ENCODE results near the gene ZNF385D.

Gene ZNF385D

DNA sequence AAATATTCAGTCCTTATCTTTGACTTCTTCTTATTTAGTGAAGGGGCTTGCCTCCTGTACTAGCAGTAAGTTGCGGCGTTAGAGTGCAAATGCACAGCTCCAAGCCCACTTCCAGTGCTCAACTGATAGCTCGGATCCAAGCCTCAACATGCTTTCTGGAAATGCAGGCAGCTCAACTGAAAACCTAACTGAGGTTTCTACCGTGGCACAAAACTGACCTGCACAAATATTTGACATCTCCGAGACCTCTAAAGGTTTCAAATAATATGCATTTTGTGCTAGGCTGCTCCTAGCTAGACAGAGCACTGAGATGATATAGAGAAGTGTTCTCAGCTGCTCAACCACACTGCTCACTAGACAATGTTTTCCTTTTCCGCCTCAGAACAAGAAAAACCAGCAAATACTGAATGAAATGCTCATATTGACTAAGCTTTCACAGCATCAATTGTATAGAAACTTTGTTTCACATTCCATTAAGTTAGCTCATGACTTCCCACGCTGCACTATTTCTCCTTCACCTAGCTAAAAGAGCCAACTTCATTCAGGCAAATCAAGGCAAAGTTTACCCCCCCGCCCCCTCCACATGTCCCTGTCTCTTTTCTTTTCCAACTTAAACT, 822 bp downstream of the ZNF385D start:
- TF ChIP-seq CTCF (IDR thresholded peaks at IDR 0.05; ENCODE audit: low read depth, low read length): no peak
- no peak overlapping the region for H3K4me3 ChIP-seq (ENCODE audit: low read depth, low read length)

GRCh38 chr3:21747966-21748555, 2.9 kb downstream of the ZNF385D start:
- no peak overlapping the region for H3K4me3 ChIP-seq (ENCODE audit: low read depth, low read length)
- TF ChIP-seq CTCF (IDR thresholded peaks at IDR 0.05; ENCODE audit: low read depth, low read length): no peak

GRCh38 chr3:21747376-21747775, 3.6 kb downstream of the ZNF385D start:
- no peak for TF ChIP-seq CTCF (IDR thresholded peaks at IDR 0.05; ENCODE audit: low read depth, low read length)
- H3K4me3 ChIP-seq (ENCODE audit: low read depth, low read length): no peak overlapping the region

GRCh38 chr3:21745966-21746365, 5.0 kb downstream of the ZNF385D start:
- TF ChIP-seq CTCF (IDR thresholded peaks at IDR 0.05; ENCODE audit: low read depth, low read length): no peak
- H3K4me3 ChIP-seq (ENCODE audit: low read depth, low read length): no peak overlapping the region

DNA sequence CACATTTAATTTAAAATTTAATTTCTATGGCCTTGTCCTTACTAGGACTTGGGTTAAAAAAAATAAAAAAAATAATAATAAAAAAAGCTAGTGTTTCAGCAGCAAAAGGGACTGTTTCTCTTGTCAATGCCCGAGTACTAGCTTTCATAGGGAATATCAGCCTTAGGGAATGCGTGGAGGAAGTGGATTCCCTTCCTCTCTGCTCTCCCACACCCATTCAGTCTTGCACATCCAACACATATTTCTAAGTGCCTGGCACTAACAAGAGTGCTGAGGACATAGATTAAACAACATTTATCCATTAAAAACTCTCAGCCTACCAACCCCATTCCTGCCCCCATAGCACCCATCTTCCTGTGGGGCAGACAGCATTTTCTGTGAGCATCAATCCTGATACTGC, 6.2 kb downstream of the ZNF385D start:
- TF ChIP-seq CTCF (IDR thresholded peaks at IDR 0.05; ENCODE audit: low read depth, low read length): no peak
- no peak overlapping the region for H3K4me3 ChIP-seq (ENCODE audit: low read depth, low read length)

DNA sequence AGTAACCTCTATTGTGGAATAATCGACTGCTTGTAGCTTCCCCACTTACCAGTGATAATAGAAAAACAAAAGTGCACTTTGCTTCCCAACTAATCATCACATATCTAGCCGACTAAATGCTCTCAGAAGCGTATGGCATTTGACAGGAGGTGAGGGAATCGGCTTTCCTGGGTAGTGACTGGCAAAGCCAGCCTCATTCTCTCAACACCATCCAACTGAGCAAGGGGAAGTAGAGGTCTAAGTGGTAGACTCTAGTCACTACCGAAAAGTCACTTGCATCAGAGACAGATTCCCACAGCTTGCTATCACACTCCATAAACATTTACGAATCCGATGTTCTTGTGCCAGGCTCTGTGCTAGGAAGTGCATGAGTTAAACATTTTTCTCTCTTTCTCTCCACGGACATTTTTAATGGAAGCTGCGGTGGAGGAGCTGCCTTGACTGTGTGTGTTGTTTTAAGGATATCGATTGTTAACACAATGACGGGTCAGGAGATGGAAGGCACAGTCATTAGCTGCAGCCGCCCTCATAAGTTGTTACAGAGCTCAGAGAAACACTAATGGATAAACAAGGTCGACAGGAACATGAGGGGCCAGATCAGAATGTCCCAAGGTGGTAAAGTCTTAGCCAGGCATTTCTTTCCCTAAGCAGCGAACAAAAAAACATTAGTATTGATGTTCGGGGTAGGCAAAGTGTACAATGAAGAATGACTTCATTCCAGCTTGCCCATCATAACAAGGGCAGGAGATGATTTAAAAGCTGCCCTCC, 11.9 kb downstream of the ZNF385D start:
- TF ChIP-seq CTCF (IDR thresholded peaks at IDR 0.05; ENCODE audit: low read depth, low read length): no peak
- no peak overlapping the region for H3K4me3 ChIP-seq (ENCODE audit: low read depth, low read length)

GRCh38 chr3:21738283-21738682, 12.7 kb downstream of the ZNF385D start:
- no peak for TF ChIP-seq CTCF (IDR thresholded peaks at IDR 0.05; ENCODE audit: low read depth, low read length)
- H3K4me3 ChIP-seq (ENCODE audit: low read depth, low read length): no peak overlapping the region
